Measurements from ENCODE around the gene COBL. TPM values are rescaled to one million over a fixed set of nuclear protein-coding genes. Genes with fewer than 3 reads are reported as not detected.

COBL gene, protein sequence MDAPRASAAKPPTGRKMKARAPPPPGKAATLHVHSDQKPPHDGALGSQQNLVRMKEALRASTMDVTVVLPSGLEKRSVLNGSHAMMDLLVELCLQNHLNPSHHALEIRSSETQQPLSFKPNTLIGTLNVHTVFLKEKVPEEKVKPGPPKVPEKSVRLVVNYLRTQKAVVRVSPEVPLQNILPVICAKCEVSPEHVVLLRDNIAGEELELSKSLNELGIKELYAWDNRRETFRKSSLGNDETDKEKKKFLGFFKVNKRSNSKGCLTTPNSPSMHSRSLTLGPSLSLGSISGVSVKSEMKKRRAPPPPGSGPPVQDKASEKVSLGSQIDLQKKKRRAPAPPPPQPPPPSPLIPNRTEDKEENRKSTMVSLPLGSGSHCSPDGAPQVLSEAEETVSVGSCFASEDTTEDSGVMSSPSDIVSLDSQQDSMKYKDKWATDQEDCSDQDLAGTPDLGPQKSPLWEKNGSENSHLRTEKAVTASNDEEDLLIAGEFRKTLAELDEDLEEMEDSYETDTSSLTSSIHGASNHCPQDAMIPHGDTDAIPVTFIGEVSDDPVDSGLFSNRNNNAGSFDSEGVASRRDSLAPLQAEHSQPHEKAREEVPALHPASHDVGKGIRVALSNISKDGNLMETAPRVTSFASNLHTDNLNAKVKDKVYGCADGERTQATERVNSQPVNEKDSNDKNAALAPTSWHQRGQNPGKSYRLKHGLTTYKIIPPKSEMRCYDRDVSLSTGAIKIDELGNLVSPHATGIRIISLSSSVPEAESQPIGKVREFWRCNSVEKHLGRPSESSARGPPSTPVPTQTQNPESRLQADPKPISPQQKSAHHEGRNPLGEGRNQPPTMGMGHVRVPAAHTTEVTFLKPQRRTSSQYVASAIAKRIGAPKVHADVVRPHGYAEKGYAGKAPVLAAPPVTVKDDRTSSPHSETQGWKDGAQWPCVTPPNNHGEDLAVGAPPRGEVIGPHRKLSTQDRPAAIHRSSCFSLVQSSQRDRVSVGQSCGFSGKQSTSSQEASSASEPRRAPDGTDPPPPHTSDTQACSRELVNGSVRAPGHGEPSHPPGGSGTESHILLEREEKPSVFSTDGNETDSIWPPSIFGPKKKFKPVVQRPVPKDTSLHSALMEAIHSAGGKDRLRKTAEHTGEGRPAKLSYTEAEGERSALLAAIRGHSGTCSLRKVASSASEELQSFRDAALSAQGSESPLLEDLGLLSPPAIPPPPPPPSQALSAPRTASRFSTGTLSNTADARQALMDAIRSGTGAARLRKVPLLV
- total RNA-seq, result 10 to 100 TPM; 27.5 to 28.3 TPM
- 4.2 TPM for polyA plus RNA-seq (2013, experiment 1 of 2)
- polyA plus RNA-seq (2013, experiment 2 of 2), result 3.6 TPM
- long read RNA-seq, experiment 1, partial matches to known transcripts, result 3 of 8 reads
- long read RNA-seq, experiment 1, other reads (novel, unspliced or antisense), result 4 of 8 reads
- long read RNA-seq, experiment 2, partial matches to known transcripts, result 4 of 12 reads
- long read RNA-seq, experiment 2, other reads (novel, unspliced or antisense), result 8 of 12 reads
- long read RNA-seq, experiment 3, partial matches to known transcripts, result 7 of 13 reads
- long read RNA-seq, experiment 3, other reads (novel, unspliced or antisense), result 2 of 13 reads
- long read RNA-seq, experiment 4, partial matches to known transcripts, result 1 of 2 reads
- long read RNA-seq, experiment 4, other reads (novel, unspliced or antisense), result 1 of 2 reads

DNA sequence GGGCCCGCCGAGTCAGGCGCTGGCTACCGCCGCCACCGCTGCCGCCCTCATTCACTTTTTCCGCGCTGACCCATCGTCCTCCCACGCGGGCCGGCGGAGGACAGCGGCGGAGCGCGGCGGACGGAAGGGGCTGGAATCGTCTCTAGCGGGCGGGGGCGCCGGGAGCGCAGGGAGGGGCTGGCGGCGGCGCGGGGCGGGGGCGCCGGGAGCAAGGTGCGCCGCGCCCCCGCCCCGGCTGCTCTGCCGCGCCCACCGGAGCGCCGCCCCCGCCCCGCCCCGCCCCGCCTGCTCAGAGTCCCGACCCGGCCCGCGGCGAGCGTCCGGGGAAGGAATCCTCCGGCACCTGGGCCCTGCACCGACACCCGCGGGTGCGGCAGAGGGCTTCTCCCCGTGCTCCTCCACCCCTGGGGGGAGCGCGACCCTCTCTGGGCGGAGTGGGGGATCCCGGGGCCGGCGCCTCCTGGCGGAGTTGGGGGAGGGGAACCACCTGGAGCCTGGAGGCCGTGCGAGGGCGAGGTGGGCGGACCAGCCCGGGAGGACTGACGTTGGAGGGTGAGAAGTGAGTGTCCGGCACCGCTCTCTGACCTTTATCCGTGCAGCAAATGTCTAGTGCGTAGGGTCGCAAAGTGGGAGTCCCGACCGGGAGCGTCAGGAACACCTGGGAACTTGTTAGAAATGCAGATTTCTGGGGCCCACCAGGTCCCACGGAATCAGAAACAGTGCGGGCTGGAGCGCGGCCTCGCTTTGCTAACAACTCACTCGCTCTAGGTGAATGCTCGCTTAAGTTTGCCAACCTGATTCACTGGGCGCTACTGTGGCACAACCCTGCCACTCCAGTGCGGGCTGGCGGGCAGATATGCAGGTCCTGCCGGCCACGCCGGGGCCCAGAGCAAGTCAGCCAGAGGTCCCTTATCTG lies at the start of gene COBL:
TSS of gene COBL (minus strand) at position 144 of the 916 bp plus-strand sequence. CDS start 176 bp downstream, outside the sequence.
- Histone ChIP-seq H3K36me3 (ENCODE audit: control insufficient read depth, insufficient read depth, low read length) (no peaks in the 10 kb centered on the region), H3K27me3 (ENCODE audit: control insufficient read depth, insufficient read depth, low read length, poor library complexity, severe bottlenecking) (peaks cover 31% of the 10 kb centered on the region), H3K4me1 (ENCODE audit: control insufficient read depth, insufficient read depth, low read length) (peaks cover 23% of the 10 kb centered on the region), H3K9ac (ENCODE audit: extremely low read depth, low read length, poor library complexity, severe bottlenecking) (peak within 1 kb of the TSS; percentile 66), H3K27ac (ENCODE audit: low read depth, low read length) (no peak within 1 kb of the TSS), H3K4me3 (ENCODE audit: low read length) (peak within 1 kb of the TSS; percentile 86), H3K9me3 (ENCODE audit: control insufficient read depth, low read length) (no peaks in the 10 kb centered on the region)
- TF ChIP-seq, protein P1, sequence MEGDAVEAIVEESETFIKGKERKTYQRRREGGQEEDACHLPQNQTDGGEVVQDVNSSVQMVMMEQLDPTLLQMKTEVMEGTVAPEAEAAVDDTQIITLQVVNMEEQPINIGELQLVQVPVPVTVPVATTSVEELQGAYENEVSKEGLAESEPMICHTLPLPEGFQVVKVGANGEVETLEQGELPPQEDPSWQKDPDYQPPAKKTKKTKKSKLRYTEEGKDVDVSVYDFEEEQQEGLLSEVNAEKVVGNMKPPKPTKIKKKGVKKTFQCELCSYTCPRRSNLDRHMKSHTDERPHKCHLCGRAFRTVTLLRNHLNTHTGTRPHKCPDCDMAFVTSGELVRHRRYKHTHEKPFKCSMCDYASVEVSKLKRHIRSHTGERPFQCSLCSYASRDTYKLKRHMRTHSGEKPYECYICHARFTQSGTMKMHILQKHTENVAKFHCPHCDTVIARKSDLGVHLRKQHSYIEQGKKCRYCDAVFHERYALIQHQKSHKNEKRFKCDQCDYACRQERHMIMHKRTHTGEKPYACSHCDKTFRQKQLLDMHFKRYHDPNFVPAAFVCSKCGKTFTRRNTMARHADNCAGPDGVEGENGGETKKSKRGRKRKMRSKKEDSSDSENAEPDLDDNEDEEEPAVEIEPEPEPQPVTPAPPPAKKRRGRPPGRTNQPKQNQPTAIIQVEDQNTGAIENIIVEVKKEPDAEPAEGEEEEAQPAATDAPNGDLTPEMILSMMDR (conservative IDR thresholded peaks at IDR 0.05), result no peak
- Mint-ChIP-seq H3K4me3 (peak within 1 kb of the TSS; percentile 78), H3K4me1 (peaks cover 40% of the 10 kb centered on the region), H3K36me3 (ENCODE audit: low read depth) (no peaks in the 10 kb centered on the region), H3K27ac (peak within 1 kb of the TSS; percentile 85), H3K9me3 (no peaks in the 10 kb centered on the region), H3K27me3 (ENCODE audit: insufficient read depth) (peaks cover 60% of the 10 kb centered on the region)
- peak; percentile 89 for DNase-seq
- 2 to 5% methylated on average over 16 to 94 of the region's 94 CpGs for WGBS, 2 experiments (ENCODE audit: insufficient coverage in 1 of 2, insufficient read length in 1 of 2)

DNA sequence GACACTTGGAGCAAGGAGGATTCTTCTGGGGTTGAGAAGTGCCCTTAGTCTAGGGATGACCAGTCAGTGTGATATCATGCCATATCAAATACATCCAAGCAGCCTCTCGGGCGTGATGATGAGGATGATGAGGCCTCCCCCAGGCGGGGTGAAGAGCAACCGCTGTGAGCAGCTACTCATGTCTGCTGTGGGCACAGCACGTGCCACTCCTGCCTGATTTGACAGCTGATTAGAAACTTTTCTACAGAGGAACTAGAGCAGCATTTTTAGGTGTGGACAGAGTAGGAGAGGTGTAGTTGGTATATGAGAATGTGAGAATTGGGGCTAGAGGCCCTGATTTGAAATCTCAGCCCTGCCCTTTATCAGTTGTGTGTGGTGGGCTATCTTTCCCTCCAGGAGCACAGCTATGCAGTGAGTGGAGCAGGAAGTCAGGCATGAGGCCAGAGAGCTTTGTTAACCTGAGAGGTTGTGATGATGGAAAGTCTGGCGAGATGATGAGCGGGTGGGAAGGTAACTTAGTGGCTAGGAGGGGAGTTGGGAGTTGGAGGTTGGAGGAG lies 49.6 kb upstream of the COBL start:
- WGBS, 2 experiments (ENCODE audit: insufficient coverage in 1 of 2, insufficient read length in 1 of 2), result 90 to 91% methylated on average over 7 of the region's 7 CpGs
- no peaks in the 10 kb centered on the region for H3K9me3 Mint-ChIP-seq
- peaks cover 6% of the 10 kb centered on the region for H3K4me1 Mint-ChIP-seq
- peaks cover 1% of the 10 kb centered on the region for H3K27me3 Mint-ChIP-seq (ENCODE audit: insufficient read depth)
- Histone ChIP-seq H3K4me3 (ENCODE audit: low read length) (no peak overlapping the region), H3K36me3 (ENCODE audit: control insufficient read depth, insufficient read depth, low read length) (no peaks in the 10 kb centered on the region), H3K27me3 (ENCODE audit: control insufficient read depth, insufficient read depth, low read length, poor library complexity, severe bottlenecking) (no peaks in the 10 kb centered on the region), H3K4me1 (ENCODE audit: control insufficient read depth, insufficient read depth, low read length) (peaks cover 6% of the 10 kb centered on the region), H3K27ac (ENCODE audit: low read depth, low read length) (no peak overlapping the region), H3K9ac (ENCODE audit: extremely low read depth, low read length, poor library complexity, severe bottlenecking) (no peak overlapping the region), H3K9me3 (ENCODE audit: control insufficient read depth, low read length) (no peaks in the 10 kb centered on the region)
- no peak overlapping the region for H3K4me3 Mint-ChIP-seq
- DNase-seq, result no peak
- no peaks in the 10 kb centered on the region for H3K36me3 Mint-ChIP-seq (ENCODE audit: low read depth)
- TF ChIP-seq, protein P1 (conservative IDR thresholded peaks at IDR 0.05), result no peak
- H3K27ac Mint-ChIP-seq, result peak overlapping the region; percentile 15
